Endothelial cell of umbilical vein (primary cell): ENCODE measurements around the gene SGMS2. TPM values are rescaled to one million over a fixed set of nuclear protein-coding genes. Genes with fewer than 3 reads are reported as not detected.

Source experiments
- BruUV-seq: library from RNA; stranded (reverse); fragments of 400-500 nt; replicated peaks from 2 replicates; lab custom pipeline; 2021; lab: Mats Ljungman, UMichigan
- CTCF ChIA-PET: fragments of 300-600, 350-600 bp; sonication (Branson Sonifier 250); formaldehyde crosslinking; loops from one replicate; lab custom pipeline; 2021; ENCODE audit warnings: antibody characterized with exemption, inconsistent platforms; lab: Charles Lee
- POLR2A ChIA-PET: fragments of 300-600, 350-600 bp; sonication (Branson Sonifier 250); formaldehyde crosslinking; loops from one replicate; lab custom pipeline; 2021; ENCODE audit warnings: antibody characterized with exemption, inconsistent platforms; lab: Charles Lee
- DNase-seq: peaks from one replicate; pipeline ENCODE4 v3.0.0-alpha.2; 2011; ENCODE audit warnings: low read depth, low spot score
- FAIRE-seq: peaks from 2 replicates; lab custom pipeline; 2011; peaks lifted over from hg19 to GRCh38; lab: Jason Lieb, UNC
- H2AFZ ChIP-seq: 2 replicates; pipeline ENCODE4 v1.6.0; 2012; ENCODE audit warnings: low read depth, low read length, control low read depth, inconsistent platforms
- H3K27ac ChIP-seq: 2 replicates; pipeline ENCODE4 v1.5.1; 2011; ENCODE audit warnings: low read depth, mild to moderate bottlenecking, control low read depth, low read length, moderate library complexity; ENCODE audit not compliant: insufficient read depth
- H3K27me3 ChIP-seq, 2 experiments: 2 replicates each; pipeline versions ENCODE4 v1.6.0 to v1.6.1; 2011; ENCODE audit warnings: low read length in 2 of 2, mixed read lengths in 1 of 2; ENCODE audit not compliant: control insufficient read depth in 2 of 2, insufficient read depth in 2 of 2
- H3K36me3 ChIP-seq, 2 experiments: 2 replicates in 1 of 2; 3 replicates in 1 of 2; pipeline ENCODE4 v1.5.1; 2011; ENCODE audit warnings: low read length in 2 of 2, mild to moderate bottlenecking in 1 of 2, moderate library complexity in 1 of 2; ENCODE audit not compliant: control insufficient read depth in 2 of 2, insufficient read depth in 2 of 2; ENCODE audit errors: extremely low read depth in 1 of 2
- H3K4me1 ChIP-seq: 3 replicates; pipeline ENCODE4 v1.5.1; 2011; ENCODE audit warnings: mild to moderate bottlenecking, low read length; ENCODE audit not compliant: control insufficient read depth, insufficient read depth; ENCODE audit errors: extremely low read depth
- H3K4me2 ChIP-seq: 2 replicates; pipeline ENCODE4 v1.6.1; 2011; ENCODE audit warnings: low read length, control low read depth, mixed read lengths; ENCODE audit not compliant: insufficient read depth
- H3K4me3 ChIP-seq, 3 experiments: fragments of 200-600 bp in 1 of 3; sonication (generic), shearing (Covaris generic) in 1 of 3; replicated peaks in 1 of 3; 2 replicates each; pipeline ENCODE4 v1.5.1; 2011 to 2016; ENCODE audit warnings: control low read depth in 3 of 3, low read length in 3 of 3, mild to moderate bottlenecking in 2 of 3, inconsistent platforms in 1 of 3, low read depth in 1 of 3, moderate library complexity in 1 of 3; ENCODE audit not compliant: insufficient read depth in 1 of 3
- H3K79me2 ChIP-seq: 2 replicates; pipeline ENCODE4 v1.6.0; 2012; ENCODE audit warnings: low read length, inconsistent platforms; ENCODE audit not compliant: control insufficient read depth, insufficient read depth
- H3K9ac ChIP-seq: replicated peaks from 2 replicates; pipeline ENCODE3; 2011; ENCODE audit warnings: low read length, control low read depth; ENCODE audit not compliant: insufficient read depth; ENCODE audit errors: extremely low read depth
- H3K9me1 ChIP-seq: replicated peaks from 3 replicates; pipeline ENCODE4 v1.6.0; 2011; ENCODE audit warnings: mild to moderate bottlenecking, low read length; ENCODE audit not compliant: control insufficient read depth, insufficient read depth; ENCODE audit errors: extremely low read depth
- H3K9me3 ChIP-seq: replicated peaks from 2 replicates; pipeline ENCODE4 v1.5.1; 2012; ENCODE audit warnings: low read length, inconsistent platforms; ENCODE audit not compliant: control insufficient read depth, insufficient read depth
- H4K20me1 ChIP-seq: replicated peaks from 2 replicates; pipeline ENCODE3; 2011; ENCODE audit warnings: mild to moderate bottlenecking, low read length; ENCODE audit not compliant: control insufficient read depth, insufficient read depth; ENCODE audit errors: extremely low read depth
- EZH2 ChIP-seq: IDR thresholded peaks from 2 replicates; pipeline ENCODE4 v1.6.1; 2012; ENCODE audit warnings: borderline replicate concordance, low read depth, mild to moderate bottlenecking, moderate library complexity, low read length, inconsistent platforms; ENCODE audit not compliant: severe bottlenecking
- FOS ChIP-seq: IDR thresholded peaks from 2 replicates; pipeline ENCODE4 v1.6.1; 2011; ENCODE audit warnings: mild to moderate bottlenecking, low read length, moderate library complexity, borderline replicate concordance; ENCODE audit not compliant: insufficient read depth
- GATA2 ChIP-seq: IDR thresholded peaks from 2 replicates; pipeline ENCODE4 v1.7.0; 2011; ENCODE audit warnings: low read depth, mild to moderate bottlenecking, moderate library complexity, mixed read lengths, low read length; ENCODE audit not compliant: insufficient read length, insufficient read depth
- JUN ChIP-seq: IDR thresholded peaks from 2 replicates; pipeline ENCODE4 v1.6.1; 2011; ENCODE audit warnings: borderline replicate concordance, low read depth; ENCODE audit not compliant: insufficient read length, insufficient read depth
- MYC ChIP-seq: IDR thresholded peaks from one replicate; pipeline ENCODE4 v1.6.1; 2011; ENCODE audit warnings: mild to moderate bottlenecking, low read depth, low read length
- POLR2A ChIP-seq: IDR thresholded peaks from 2 replicates; pipeline ENCODE4 v1.6.1; 2012; ENCODE audit warnings: low read depth, mild to moderate bottlenecking, control low read depth, low read length
- POLR2AphosphoS5 ChIP-seq: IDR thresholded peaks from 2 replicates; pipeline ENCODE4 v1.6.1; 2012; ENCODE audit warnings: low read depth, mild to moderate bottlenecking, control low read depth, low read length, moderate library complexity; ENCODE audit not compliant: insufficient read depth
- dilution Hi-C: fragments of 300-500 bp; cut with MboI; formaldehyde crosslinking; loops from one replicate; pipeline ENCODE4 v1.15.0; 2019; ENCODE audit warnings: low sequenced_read_pairs; ENCODE audit not compliant: extremely low pct_ligation_motif_present
- intact Hi-C: fragments of 100-400 bp; cut with micrococcal nuclease; formaldehyde crosslinking; loops from one replicate; pipeline ENCODE4 v1.10.0; 2022
- polyA plus RNA-seq, 4 experiments: library from polyadenylated mRNA; depleted of rRNA in 3 of 4; stranded (reverse) in 3 of 4; unstranded in 1 of 4; fragments of >200 nt; gene quantifications; 2 replicates each; pipeline versions ENCODE4 v1.2.1 to v1.2.3, GENCODE V29; 2011 to 2012; ENCODE audit warnings: missing spikeins in 1 of 4
- total RNA-seq: library from RNA; stranded (reverse); gene quantifications from 2 replicates; pipeline ENCODE4 v1.2.3, GENCODE V29; 2021
- TF ChIP-seq, protein P1 (sequence below): IDR thresholded peaks from 2 replicates; pipeline ENCODE4 v1.6.1; 2011; ENCODE audit not compliant: insufficient read depth, insufficient read length
- TF ChIP-seq, protein P2 (sequence below), 2 donors: IDR thresholded peaks; 1 replicate in 1 of 2; 2 replicates in 1 of 2; pipeline ENCODE4 v1.5.1; 2011; ENCODE audit warnings: low read length in 2 of 2, mild to moderate bottlenecking in 2 of 2, moderate library complexity in 2 of 2, control low read depth in 1 of 2, inconsistent platforms in 1 of 2, low read depth in 1 of 2; ENCODE audit not compliant: insufficient read depth in 1 of 2; ENCODE audit errors: extremely low read depth in 1 of 2

SGMS2 gene
- total and polyA plus RNA-seq, 2 donors (not counting 3 experiments of a cell fraction or from before 2014, with no cell fraction given): 33.0 to 33.2 TPM

DNA sequence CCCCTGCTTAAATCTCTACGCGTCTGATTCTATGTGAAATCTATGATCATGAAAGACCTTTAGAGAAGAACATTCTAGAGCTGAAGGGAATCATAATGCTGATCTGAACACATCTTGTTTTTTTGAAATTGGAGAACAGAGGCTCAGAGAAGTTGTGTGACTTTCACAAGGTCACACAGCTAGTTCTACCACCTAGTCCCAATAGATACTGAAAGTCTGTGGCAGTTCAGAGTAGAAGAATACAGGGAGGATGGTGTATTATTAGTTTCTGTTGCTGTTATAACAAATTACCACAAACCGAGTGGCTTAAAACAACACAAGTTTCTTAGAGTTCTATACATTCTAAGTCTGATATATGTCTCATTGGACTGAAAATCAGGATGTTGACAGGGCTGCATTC, 121.1 kb downstream of the SGMS2 start:
- H3K4me2 ChIP-seq: no peak overlapping the region
- H3K4me3 ChIP-seq: no peak overlapping the region
- H3K27ac ChIP-seq: no peak overlapping the region
- FAIRE-seq: no peak
- DNase-seq: no peak
- no peaks in the 10 kb centered on the region for H3K79me2 ChIP-seq
- no peak overlapping the region for H3K9ac ChIP-seq
- no peaks in the 10 kb centered on the region for H4K20me1 ChIP-seq
- BruUV-seq: no TSS peak
- dilution Hi-C loops (no loop called here), intact Hi-C loops (no loop called here)
- H3K36me3 ChIP-seq: no peaks in the 10 kb centered on the region
- no peaks in the 10 kb centered on the region for H3K9me1 ChIP-seq
- no peaks in the 10 kb centered on the region for H3K27me3 ChIP-seq
- POLR2A ChIA-PET: no interaction called here
- CTCF ChIA-PET: no interaction called here
- TF ChIP-seq POLR2AphosphoS5 (no peak), JUN (no peak), POLR2A (no peak), EZH2 (no peak), MYC (no peak), FOS (no peak), GATA2 (no peak)
- TF ChIP-seq, protein P1, sequence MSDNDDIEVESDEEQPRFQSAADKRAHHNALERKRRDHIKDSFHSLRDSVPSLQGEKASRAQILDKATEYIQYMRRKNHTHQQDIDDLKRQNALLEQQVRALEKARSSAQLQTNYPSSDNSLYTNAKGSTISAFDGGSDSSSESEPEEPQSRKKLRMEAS: no peak
- TF ChIP-seq, protein P2, sequence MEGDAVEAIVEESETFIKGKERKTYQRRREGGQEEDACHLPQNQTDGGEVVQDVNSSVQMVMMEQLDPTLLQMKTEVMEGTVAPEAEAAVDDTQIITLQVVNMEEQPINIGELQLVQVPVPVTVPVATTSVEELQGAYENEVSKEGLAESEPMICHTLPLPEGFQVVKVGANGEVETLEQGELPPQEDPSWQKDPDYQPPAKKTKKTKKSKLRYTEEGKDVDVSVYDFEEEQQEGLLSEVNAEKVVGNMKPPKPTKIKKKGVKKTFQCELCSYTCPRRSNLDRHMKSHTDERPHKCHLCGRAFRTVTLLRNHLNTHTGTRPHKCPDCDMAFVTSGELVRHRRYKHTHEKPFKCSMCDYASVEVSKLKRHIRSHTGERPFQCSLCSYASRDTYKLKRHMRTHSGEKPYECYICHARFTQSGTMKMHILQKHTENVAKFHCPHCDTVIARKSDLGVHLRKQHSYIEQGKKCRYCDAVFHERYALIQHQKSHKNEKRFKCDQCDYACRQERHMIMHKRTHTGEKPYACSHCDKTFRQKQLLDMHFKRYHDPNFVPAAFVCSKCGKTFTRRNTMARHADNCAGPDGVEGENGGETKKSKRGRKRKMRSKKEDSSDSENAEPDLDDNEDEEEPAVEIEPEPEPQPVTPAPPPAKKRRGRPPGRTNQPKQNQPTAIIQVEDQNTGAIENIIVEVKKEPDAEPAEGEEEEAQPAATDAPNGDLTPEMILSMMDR (IDR thresholded peaks at IDR 0.05; ENCODE audit: extremely low read depth in 1 of 2, insufficient read depth in 1 of 2, low read depth in 1 of 2, low read length in 2 of 2): no peak
- H3K9me3 ChIP-seq: no peaks in the 10 kb centered on the region
- no peaks in the 10 kb centered on the region for H3K4me1 ChIP-seq
- no peak overlapping the region for H2AFZ ChIP-seq
